HG03558 (cell line): Measurements from ENCODE around the gene HPF1.
A peak's percentile ranks its signal among the peaks of the same experiment; 100 is the strongest.
"Not testable (repeated sequence)": the region's sequence is repeated elsewhere in the genome, so short reads cannot be mapped to it uniquely, and the experiment has no call there.

Source experiments
- ATAC-seq: cut with Tn5 transposase; IDR thresholded peaks from one replicate; pipeline ENCODE4 v1.9.1; 2021; ENCODE audit warnings: moderate number of reproducible peaks; ENCODE audit not compliant: unreplicated experiment; ENCODE audit errors: extremely low read depth

HPF1 gene

DNA sequence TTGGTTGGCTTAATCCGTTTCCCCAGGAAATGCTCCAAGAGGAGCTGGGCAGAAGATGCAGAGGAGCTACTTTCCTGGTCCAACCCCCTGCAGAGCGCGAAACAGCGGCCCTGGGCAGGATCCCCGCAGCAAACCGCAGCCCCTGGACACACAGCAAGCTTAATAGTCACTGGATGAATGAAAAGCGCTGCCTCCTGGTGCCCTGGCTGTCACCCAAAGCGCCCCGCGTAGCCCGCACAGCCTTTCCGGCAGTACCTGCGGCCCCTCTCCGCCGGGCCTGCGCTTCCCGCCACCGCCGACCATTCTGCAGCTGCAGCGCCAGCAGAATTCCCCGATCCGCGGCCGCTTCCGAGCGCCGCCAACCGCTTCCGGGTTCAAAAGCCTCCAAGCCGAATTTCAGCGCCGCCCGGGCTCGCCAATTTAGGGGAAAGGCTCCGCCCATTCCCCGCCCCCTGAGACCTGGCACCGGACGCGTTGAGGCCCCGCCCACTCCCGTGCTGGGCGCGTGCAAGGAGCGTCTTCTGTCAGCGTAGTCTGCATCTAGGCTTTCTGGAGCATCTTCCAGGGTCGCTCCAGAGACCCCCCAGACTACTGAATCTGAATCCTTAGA is at the start of gene HPF1:
Gene HPF1, minus strand, starts transcription at position 370 of the 610 bp plus-strand sequence. Its CDS starts 67 bp downstream, at position 303.
- ATAC-seq = peak; percentile 90

DNA sequence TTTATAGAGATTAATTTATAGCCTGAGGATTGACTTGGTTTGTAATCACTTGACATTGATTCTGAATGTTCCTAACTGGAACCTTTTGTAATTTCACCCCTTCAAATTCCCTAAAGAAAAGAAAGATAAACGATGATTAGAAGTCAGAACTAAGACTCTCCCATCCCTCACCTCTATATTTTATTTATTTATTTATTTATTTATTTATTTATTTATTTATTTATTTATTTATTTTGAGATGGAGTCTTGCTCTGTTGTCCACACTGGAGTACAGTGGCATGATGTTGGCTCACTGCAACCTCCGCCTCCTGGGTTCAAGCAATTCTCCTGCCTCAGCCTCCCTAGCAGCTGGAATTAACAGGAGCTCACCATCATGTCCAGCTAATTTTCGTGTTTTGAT is 49.0 kb upstream of the HPF1 start:
- ATAC-seq = not testable (repeated sequence)

DNA sequence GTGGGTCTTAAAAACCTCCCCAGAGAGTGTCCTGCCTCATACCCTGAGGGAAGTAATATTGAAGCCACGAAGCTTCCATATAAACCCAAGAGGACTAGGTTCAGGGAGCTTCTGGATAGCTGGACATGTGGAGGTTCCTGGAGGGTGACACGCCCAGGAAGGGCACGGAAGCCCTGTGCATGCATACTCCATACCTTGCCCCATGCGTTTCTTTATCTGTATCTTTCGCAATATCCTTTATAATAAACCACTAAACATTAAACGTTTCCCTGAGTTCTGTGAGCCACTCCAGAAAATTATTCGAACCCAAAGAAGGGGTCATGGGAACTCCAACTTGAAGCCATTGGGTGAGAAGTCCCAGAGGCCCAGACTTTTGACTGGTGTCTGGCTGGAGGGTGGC is 45.7 kb upstream of the HPF1 start:
- no peak for ATAC-seq

- no peak for ATAC-seq
Measured at GRCh38 chr4:169802873-169803272, 45.1 kb upstream of the HPF1 start.

DNA sequence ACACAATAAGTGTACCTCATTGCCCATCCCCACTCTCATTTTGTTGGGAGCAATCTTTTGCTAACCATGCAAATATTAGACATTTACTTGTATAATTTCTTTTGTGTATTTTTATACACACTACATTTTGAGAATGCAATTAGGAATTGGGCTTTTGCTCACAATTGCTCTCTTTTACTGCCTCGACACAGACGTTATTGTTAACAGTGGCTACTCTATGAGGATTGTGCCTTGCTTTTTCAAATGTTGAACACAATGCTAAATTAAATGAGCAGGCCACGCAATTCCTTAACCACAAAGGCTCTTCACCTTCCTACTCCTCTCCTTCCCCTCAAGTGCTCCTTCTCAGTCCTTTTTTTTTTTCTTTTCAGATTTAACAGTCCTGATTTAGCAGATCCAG is 42.8 kb upstream of the HPF1 start:
- ATAC-seq = no peak

- no peak for ATAC-seq
Measured at GRCh38 chr4:169799260-169799659, 41.5 kb upstream of the HPF1 start.

- ATAC-seq = no peak
Measured at GRCh38 chr4:169795585-169795984, 37.8 kb upstream of the HPF1 start.

- ATAC-seq = no peak
Measured at GRCh38 chr4:169791527-169792156, 33.9 kb upstream of the HPF1 start.

DNA sequence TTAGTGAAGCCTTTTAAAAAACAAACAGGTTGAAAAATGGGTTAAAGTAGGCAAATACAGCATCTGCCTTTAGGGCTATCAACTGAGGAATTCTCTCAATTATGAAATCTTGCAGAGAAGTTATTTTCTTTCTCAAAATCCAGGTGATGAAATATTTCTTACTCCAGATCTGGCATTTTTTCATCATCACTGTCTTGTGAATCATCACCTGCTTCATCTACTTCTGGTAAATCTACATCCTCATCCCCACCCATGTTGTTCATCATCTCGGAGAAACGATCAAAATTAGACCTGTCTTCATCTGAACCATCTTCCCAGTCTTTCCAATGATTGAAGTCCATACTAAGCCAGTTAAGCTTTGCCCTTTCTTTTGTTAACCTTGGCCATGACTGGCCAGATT is 33.3 kb upstream of the HPF1 start:
- ATAC-seq = no peak

DNA sequence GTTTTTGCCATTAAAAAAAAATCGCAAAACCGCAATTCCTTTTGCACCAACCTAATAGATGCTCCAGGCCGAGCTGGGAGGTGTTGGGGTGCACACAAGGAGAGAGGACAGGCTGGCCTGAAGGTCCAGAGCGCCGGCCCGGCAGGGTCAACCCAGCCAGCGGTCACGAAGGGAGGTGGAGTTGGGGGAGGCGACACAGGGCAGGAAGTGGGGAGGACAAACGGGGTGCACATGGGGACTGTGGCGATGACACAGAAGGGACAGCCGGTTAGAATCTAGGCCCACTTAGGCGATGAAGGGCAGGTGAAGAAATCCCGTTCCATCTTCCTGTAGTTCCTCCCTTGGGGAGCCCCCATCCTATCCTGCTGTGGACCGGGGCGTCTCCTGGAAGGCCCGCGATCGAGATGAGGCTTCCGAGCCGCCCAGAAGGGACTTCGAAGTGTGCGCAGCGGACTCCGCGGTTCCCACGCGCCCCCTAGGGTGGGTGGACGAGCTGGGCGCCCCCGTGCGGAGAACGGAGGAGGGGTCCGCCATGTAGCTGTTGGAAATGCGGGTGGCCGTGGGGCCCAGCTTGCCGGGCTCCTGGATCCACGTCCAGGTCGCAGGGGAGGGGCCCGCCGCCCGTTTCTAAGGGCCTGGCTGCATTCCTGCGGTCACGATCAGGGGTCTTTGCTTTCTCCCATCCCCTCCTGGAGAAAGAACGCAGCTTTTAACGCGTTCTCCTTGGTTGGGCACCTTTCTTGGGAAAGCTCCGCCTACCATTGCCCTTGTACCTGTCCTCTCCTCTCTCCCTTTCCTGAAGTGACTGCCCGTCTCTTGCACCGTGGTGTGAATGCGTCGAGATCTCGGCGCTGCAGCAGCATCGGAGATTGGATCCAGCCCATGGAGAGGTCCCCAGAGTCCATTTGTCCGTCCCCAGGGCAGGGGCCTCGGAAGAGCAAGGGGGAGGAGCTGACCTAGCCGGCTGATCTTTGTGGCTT is 17.0 kb upstream of the HPF1 start:
- no peak for ATAC-seq

GRCh38 chr4:169773889-169774288 is 16.1 kb upstream of the HPF1 start:
- ATAC-seq = no peak

- ATAC-seq = not testable (repeated sequence)
Measured at GRCh38 chr4:169771556-169772080, 13.9 kb upstream of the HPF1 start.

DNA sequence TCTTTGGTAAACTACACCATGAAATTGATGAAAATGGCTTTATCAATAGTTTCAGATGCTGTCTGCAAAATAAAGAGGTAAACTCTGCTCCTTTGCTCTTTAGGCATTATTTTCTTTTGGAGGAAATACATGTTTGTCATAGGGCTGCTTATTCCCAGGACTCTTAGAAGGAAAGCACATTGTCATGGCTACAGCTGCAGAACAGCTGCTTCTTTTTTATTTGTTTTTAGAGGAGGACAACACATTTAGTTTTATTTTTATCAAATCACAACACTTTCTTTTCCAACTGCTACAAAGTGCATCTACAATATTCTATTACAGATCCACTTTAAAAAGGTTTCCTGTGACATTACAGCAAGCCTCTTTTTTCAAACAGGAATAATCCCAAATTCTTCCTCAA is 12.7 kb upstream of the HPF1 start:
- no peak for ATAC-seq

- ATAC-seq = no peak
Measured at GRCh38 chr4:169768385-169768784, 10.6 kb upstream of the HPF1 start.

DNA sequence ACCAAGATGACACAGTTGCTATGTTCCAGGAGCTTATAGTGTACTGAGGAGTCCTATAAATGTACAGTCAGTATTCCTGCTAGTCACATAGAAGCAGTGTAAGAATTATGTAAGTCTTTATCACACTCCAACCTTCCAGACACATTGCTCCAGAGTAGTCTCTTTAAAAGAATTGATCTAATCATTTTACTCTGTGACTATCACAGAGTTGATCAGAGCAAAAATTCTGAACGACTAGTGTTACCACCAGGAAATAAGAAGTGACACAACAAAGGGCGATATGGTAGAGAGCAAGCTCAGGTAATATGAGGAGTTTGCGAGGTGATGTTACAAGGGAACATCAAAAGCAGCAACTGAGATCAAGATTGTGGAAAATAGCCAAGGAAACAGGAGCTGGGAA is 9.0 kb upstream of the HPF1 start:
- ATAC-seq = no peak

DNA sequence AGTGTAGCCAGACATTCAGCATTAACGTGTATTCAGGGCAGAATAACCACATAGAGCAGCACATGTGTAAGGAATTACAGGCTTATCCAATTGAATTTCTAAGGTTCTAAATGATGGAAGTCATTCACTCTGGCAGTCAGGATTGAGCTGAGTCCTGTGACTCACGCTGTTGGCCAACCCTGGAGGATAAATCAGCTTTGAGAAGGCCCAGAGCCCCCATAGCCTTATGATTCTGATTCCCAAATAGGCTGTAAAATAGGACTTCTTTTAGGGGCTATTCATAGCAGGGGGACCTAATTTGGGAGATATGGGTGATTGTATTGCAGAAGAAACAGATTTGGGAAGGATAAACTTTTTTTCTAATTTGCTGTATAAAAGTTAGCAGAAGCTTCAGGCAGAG is 8.1 kb upstream of the HPF1 start:
- ATAC-seq = no peak

DNA sequence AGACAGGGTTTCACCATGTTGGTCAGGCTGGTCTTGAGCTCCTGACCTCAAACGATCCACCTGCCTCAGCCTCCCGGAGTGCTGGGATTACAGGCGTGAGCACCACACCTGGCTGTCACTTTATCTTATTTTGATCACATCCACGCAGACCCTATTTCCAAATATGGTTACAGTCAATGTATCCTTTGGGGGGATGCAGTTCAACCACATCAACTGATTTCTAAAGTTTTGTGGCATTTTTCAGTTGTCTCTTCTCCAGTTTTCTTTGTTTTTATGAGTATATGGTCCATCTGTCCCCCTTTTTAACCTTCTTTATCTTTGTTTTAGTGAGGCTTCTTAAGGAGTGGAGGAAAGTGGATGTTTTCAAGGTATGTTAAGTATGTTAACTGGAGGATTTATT is 4.1 kb upstream of the HPF1 start:
- no peak for ATAC-seq

GRCh38 chr4:169758401-169758962 is 738 bp upstream of the HPF1 start:
- ATAC-seq = no peak

GRCh38 chr4:169756971-169757574 is 671 bp downstream of the HPF1 start:
- ATAC-seq = peak; percentile 0

DNA sequence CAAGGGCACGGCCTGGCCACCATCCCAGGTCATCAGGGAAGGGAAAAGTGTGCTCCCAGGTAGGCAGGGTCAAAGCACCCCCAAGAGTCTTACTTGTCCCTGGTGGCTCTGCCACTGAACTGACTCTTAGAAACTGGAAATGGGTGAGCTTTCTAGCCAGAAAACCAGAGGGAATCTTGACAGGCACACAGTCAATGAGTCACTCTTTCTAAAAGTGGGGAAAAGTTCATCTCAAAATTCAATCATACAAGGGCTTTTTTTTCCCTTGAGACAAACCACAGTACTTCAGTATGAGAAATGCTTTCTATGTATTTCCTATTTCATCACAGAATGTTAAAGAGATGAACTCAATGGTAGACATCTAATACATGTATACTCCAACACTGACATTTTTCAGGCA is 12.5 kb downstream of the HPF1 start:
- ATAC-seq = no peak
